Astrocyte (in vitro differentiated cells and primary cell): ENCODE data around the gene LRP4. TPM values are rescaled to one million over a fixed set of nuclear protein-coding genes. Genes with fewer than 3 reads are reported as not detected.

ENCODE experiments used
- DNase-seq: peaks from one replicate; pipeline ENCODE4 v3.0.0-alpha.2; 2010; ENCODE audit warnings: low read depth
- FAIRE-seq: peaks from 2 replicates; lab custom pipeline; 2011; peaks lifted over from hg19 to GRCh38; lab: Jason Lieb, UNC
- H2AFZ ChIP-seq: 2 replicates; pipeline ENCODE4 v1.6.0; 2012; ENCODE audit warnings: low read depth, low read length, inconsistent platforms
- H3K27ac ChIP-seq: 2 replicates; pipeline ENCODE4 v1.5.1; 2011; ENCODE audit warnings: low read depth, low read length, inconsistent platforms
- H3K27me3 ChIP-seq: 2 replicates; pipeline ENCODE4 v1.6.0; 2011; ENCODE audit warnings: low read length, inconsistent platforms; ENCODE audit not compliant: insufficient read depth
- H3K36me3 ChIP-seq: 2 replicates; pipeline ENCODE4 v1.5.1; 2011; ENCODE audit warnings: low read length, inconsistent platforms; ENCODE audit not compliant: insufficient read depth
- H3K4me1 ChIP-seq: 2 replicates; pipeline ENCODE4 v1.5.1; 2011; ENCODE audit warnings: low read length, inconsistent platforms; ENCODE audit not compliant: insufficient read depth
- H3K4me2 ChIP-seq: 2 replicates; pipeline ENCODE4 v1.6.0; 2012; ENCODE audit warnings: low read length, inconsistent platforms
- H3K4me3 ChIP-seq: 2 replicates; pipeline ENCODE4 v1.5.1; 2011; ENCODE audit warnings: low read depth, mild to moderate bottlenecking, low read length, inconsistent platforms; ENCODE audit not compliant: insufficient read depth
- H3K79me2 ChIP-seq: 2 replicates; pipeline ENCODE4 v1.6.0; 2012; ENCODE audit warnings: mild to moderate bottlenecking, low read length, inconsistent platforms; ENCODE audit not compliant: insufficient read depth
- H3K9ac ChIP-seq: 2 replicates; pipeline ENCODE4 v1.6.0; 2012; ENCODE audit warnings: mild to moderate bottlenecking, low read length, inconsistent platforms
- H3K9me3 ChIP-seq: 2 replicates; pipeline ENCODE4 v1.5.1; 2012; ENCODE audit warnings: low read depth, mild to moderate bottlenecking, low read length, inconsistent platforms; ENCODE audit not compliant: insufficient read depth
- H4K20me1 ChIP-seq: 2 replicates; pipeline ENCODE4 v1.6.0; 2012; ENCODE audit warnings: low read length, inconsistent platforms; ENCODE audit not compliant: insufficient read depth
- H3K27ac Mint-ChIP-seq: one replicate; pipeline ENCODE4 v1.8.0; 2021; ENCODE audit warnings: mild to moderate bottlenecking, mixed read lengths; ENCODE audit not compliant: unreplicated experiment
- H3K27me3 Mint-ChIP-seq: one replicate; pipeline ENCODE4 v1.8.0; 2021; ENCODE audit warnings: low read depth, mixed read lengths; ENCODE audit not compliant: unreplicated experiment
- H3K36me3 Mint-ChIP-seq: one replicate; pipeline ENCODE4 v1.8.0; 2021; ENCODE audit warnings: low read depth, mixed read lengths; ENCODE audit not compliant: unreplicated experiment
- H3K4me1 Mint-ChIP-seq: one replicate; pipeline ENCODE4 v1.8.0; 2021; ENCODE audit warnings: low read depth, mixed read lengths; ENCODE audit not compliant: unreplicated experiment
- H3K4me3 Mint-ChIP-seq: one replicate; pipeline ENCODE4 v1.8.0; 2021; ENCODE audit warnings: mild to moderate bottlenecking, moderate library complexity, mixed read lengths; ENCODE audit not compliant: unreplicated experiment
- H3K9me3 Mint-ChIP-seq: one replicate; pipeline ENCODE4 v1.8.0; 2021; ENCODE audit warnings: mild to moderate bottlenecking, mixed read lengths; ENCODE audit not compliant: unreplicated experiment
- EZH2 ChIP-seq: IDR thresholded peaks from 2 replicates; pipeline ENCODE4 v1.6.1; 2012; ENCODE audit warnings: mild to moderate bottlenecking, low read length, inconsistent platforms; ENCODE audit not compliant: insufficient read depth
- total RNA-seq: library from RNA; stranded (reverse); gene quantifications from 2 replicates; pipeline ENCODE4 v1.2.1, GENCODE V29; 2021
- TF ChIP-seq, protein P1 (sequence below): IDR thresholded peaks from 2 replicates; pipeline ENCODE4 v1.5.1; 2011; ENCODE audit warnings: low read depth, mild to moderate bottlenecking, inconsistent platforms, low read length, moderate library complexity; ENCODE audit not compliant: insufficient read depth

The LRP4 gene
- total RNA-seq, 1 donor from 2014 or later = 19.0 TPM

DNA sequence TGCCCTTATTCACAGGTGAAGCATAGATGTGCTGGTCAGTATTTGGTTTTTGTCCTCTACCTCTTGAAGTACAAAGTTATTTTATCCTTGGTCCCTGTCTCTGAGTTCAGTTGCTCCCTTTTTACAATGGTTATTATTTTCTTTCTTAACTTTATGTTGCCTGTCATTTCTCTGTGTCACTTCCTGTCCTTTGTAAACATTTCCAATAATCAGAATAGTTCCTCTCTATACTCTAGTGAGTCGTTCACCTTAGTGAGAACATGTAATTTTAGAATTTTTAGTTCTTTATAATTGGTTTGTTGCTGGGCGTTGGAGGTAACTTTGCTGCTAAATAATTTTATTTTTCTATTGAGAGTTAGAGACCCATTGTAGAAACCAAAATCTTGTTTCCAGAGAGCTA, 34.2 kb upstream of the LRP4 start:
- no peak for DNase-seq
- Histone ChIP-seq H3K79me2 (no peaks in the 10 kb centered on the region), H3K4me2 (no peak overlapping the region), H3K36me3 (no peaks in the 10 kb centered on the region), H4K20me1 (peaks cover 4% of the 10 kb centered on the region), H3K4me1 (peaks cover 14% of the 10 kb centered on the region), H3K9ac (no peak overlapping the region), H3K27ac (no peak overlapping the region), H3K27me3 (no peaks in the 10 kb centered on the region), H3K4me3 (no peak overlapping the region), H3K9me3 (no peaks in the 10 kb centered on the region), H2AFZ (no peak overlapping the region)
- Mint-ChIP-seq H3K27ac (no peak overlapping the region), H3K36me3 (peaks cover 3% of the 10 kb centered on the region), H3K27me3 (no peaks in the 10 kb centered on the region), H3K4me1 (peaks cover 32% of the 10 kb centered on the region), H3K9me3 (no peaks in the 10 kb centered on the region), H3K4me3 (no peak overlapping the region)
- TF ChIP-seq EZH2 = no peak
- TF ChIP-seq, protein P1, sequence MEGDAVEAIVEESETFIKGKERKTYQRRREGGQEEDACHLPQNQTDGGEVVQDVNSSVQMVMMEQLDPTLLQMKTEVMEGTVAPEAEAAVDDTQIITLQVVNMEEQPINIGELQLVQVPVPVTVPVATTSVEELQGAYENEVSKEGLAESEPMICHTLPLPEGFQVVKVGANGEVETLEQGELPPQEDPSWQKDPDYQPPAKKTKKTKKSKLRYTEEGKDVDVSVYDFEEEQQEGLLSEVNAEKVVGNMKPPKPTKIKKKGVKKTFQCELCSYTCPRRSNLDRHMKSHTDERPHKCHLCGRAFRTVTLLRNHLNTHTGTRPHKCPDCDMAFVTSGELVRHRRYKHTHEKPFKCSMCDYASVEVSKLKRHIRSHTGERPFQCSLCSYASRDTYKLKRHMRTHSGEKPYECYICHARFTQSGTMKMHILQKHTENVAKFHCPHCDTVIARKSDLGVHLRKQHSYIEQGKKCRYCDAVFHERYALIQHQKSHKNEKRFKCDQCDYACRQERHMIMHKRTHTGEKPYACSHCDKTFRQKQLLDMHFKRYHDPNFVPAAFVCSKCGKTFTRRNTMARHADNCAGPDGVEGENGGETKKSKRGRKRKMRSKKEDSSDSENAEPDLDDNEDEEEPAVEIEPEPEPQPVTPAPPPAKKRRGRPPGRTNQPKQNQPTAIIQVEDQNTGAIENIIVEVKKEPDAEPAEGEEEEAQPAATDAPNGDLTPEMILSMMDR = no peak
- no peak for FAIRE-seq

- Histone ChIP-seq H3K27ac (no peak overlapping the region), H2AFZ (no peak overlapping the region), H3K36me3 (no peaks in the 10 kb centered on the region), H3K4me2 (peak overlapping the region; percentile 28), H3K4me1 (peaks cover 21% of the 10 kb centered on the region), H3K4me3 (no peak overlapping the region), H3K9me3 (no peaks in the 10 kb centered on the region), H4K20me1 (peaks cover 4% of the 10 kb centered on the region), H3K27me3 (no peaks in the 10 kb centered on the region), H3K9ac (no peak overlapping the region), H3K79me2 (no peaks in the 10 kb centered on the region)
- Mint-ChIP-seq H3K27me3 (no peaks in the 10 kb centered on the region), H3K36me3 (peaks cover 3% of the 10 kb centered on the region), H3K4me3 (no peak overlapping the region), H3K27ac (no peak overlapping the region), H3K4me1 (peaks cover 39% of the 10 kb centered on the region), H3K9me3 (no peaks in the 10 kb centered on the region)
- no peak for TF ChIP-seq EZH2
- TF ChIP-seq, protein P1 = no peak
- FAIRE-seq (no peak), DNase-seq (peak; percentile 27)
Observed at GRCh38 chr11:46951864-46952263, 33.5 kb upstream of the LRP4 start.

GRCh38 chr11:46949297-46949696, 30.9 kb upstream of the LRP4 start:
- Histone ChIP-seq H4K20me1 (peaks cover 4% of the 10 kb centered on the region), H3K4me2 (no peak overlapping the region), H3K27ac (no peak overlapping the region), H3K4me3 (no peak overlapping the region), H3K27me3 (no peaks in the 10 kb centered on the region), H3K79me2 (no peaks in the 10 kb centered on the region), H3K4me1 (peaks cover 24% of the 10 kb centered on the region), H2AFZ (no peak overlapping the region), H3K9me3 (no peaks in the 10 kb centered on the region), H3K9ac (no peak overlapping the region), H3K36me3 (no peaks in the 10 kb centered on the region)
- Mint-ChIP-seq H3K36me3 (peaks cover 4% of the 10 kb centered on the region), H3K27me3 (no peaks in the 10 kb centered on the region), H3K4me1 (peaks cover 42% of the 10 kb centered on the region), H3K4me3 (no peak overlapping the region), H3K27ac (no peak overlapping the region), H3K9me3 (no peaks in the 10 kb centered on the region)
- DNase-seq (no peak), FAIRE-seq (no peak)
- TF ChIP-seq, protein P1 = no peak
- no peak for TF ChIP-seq EZH2
